GM12878 (cell line): ENCODE results near the gene TGM6. TPM values are rescaled to one million over a fixed set of nuclear protein-coding genes. Genes with fewer than 3 reads are reported as not detected.

Experiments
- ATAC-seq: fragments of 200-7000 bp; cut with Tn5 transposase; 3 replicates; pipeline ENCODE4 v1.9.1; 2020; ENCODE audit warnings: mild to moderate bottlenecking, moderate library complexity
- BruUV-seq: library from RNA; stranded (reverse); fragments of 400-500 nt; replicated peaks from 2 replicates; lab custom pipeline; 2021; lab: Mats Ljungman, UMichigan
- CTCF ChIA-PET: fragments of 300-600 bp; sonication (Branson Sonifier 250); formaldehyde crosslinking; extraction: SDS; loops from one replicate; lab custom pipeline; 2021; ENCODE audit warnings: inconsistent platforms; lab: Yijun Ruan, JAX
- POLR2A ChIA-PET: fragments of 350-600 bp; formaldehyde crosslinking; extraction: SDS; loops from one replicate; lab custom pipeline; 2021; ENCODE audit warnings: inconsistent platforms; lab: Charles Lee
- RAD21 ChIA-PET: fragments of 300-600 bp; sonication (Branson Sonifier 250); formaldehyde crosslinking; loops from one replicate; lab custom pipeline; 2023; ENCODE audit warnings: antibody characterized with exemption; ENCODE audit not compliant: unreplicated experiment; lab: Charles Lee
- SMC1A ChIA-PET: fragments of 300-600 bp; sonication (Branson Sonifier 250); formaldehyde crosslinking; loops from one replicate; lab custom pipeline; 2023; ENCODE audit not compliant: unreplicated experiment, uncharacterized antibody; lab: Charles Lee
- DNase-seq: peaks from one replicate; pipeline ENCODE4 v3.0.0-alpha.2; 2011; ENCODE audit warnings: low read depth, low spot score
- FAIRE-seq: peaks from 3 replicates; lab custom pipeline; 2011; peaks lifted over from hg19 to GRCh38; lab: Jason Lieb, UNC
- H2AFZ ChIP-seq: 2 replicates; pipeline ENCODE4 v1.6.0; 2011; ENCODE audit warnings: low read depth, low read length, control low read depth; ENCODE audit not compliant: control insufficient read depth
- H3K27ac ChIP-seq: 2 replicates; pipeline ENCODE4 v1.5.1; 2011; ENCODE audit warnings: control low read depth; ENCODE audit not compliant: control insufficient read depth, insufficient read depth
- H3K27me3 ChIP-seq, 2 experiments: replicated peaks in 1 of 2; 2 replicates each; pipeline versions ENCODE4 v1.6.0 to v1.6.1; 2011; ENCODE audit warnings: low read length in 1 of 2; ENCODE audit not compliant: control insufficient read depth in 2 of 2, insufficient read depth in 2 of 2
- H3K36me3 ChIP-seq, 2 experiments: 2 replicates each; pipeline ENCODE4 v1.5.1; 2011; ENCODE audit warnings: low read length in 1 of 2; ENCODE audit not compliant: control insufficient read depth in 2 of 2, insufficient read depth in 2 of 2
- H3K4me1 ChIP-seq: 2 replicates; pipeline ENCODE4 v1.6.1; 2011; ENCODE audit warnings: mild to moderate bottlenecking, low read length, moderate library complexity, mixed read lengths; ENCODE audit not compliant: control insufficient read depth, insufficient read depth
- H3K4me2 ChIP-seq: 2 replicates; pipeline ENCODE4 v1.6.0; 2011; ENCODE audit warnings: control low read depth; ENCODE audit not compliant: control insufficient read depth, insufficient read depth
- H3K4me3 ChIP-seq: fragments of 200-600 bp; sonication (generic); 2 replicates; pipeline ENCODE4 v1.5.1; 2016
- H3K79me2 ChIP-seq: 2 replicates; pipeline ENCODE4 v1.6.0; 2011; ENCODE audit warnings: low read length; ENCODE audit not compliant: control insufficient read depth, insufficient read depth
- H3K9ac ChIP-seq: 2 replicates; pipeline ENCODE4 v1.8.0; 2011; ENCODE audit warnings: low read length, control low read depth, mixed read lengths; ENCODE audit not compliant: control insufficient read depth, insufficient read depth
- H3K9me3 ChIP-seq: replicated peaks from 3 replicates; pipeline ENCODE4 v1.5.1; 2011; ENCODE audit warnings: mild to moderate bottlenecking, low read length; ENCODE audit not compliant: control insufficient read depth, insufficient read depth
- H4K20me1 ChIP-seq: 2 replicates; pipeline ENCODE4 v1.6.0; 2011; ENCODE audit not compliant: control insufficient read depth, insufficient read depth
- BCL3 ChIP-seq: IDR thresholded peaks from 2 replicates; pipeline ENCODE4 v1.6.1; 2011; ENCODE audit warnings: borderline replicate concordance, low read depth, mild to moderate bottlenecking, moderate library complexity, low read length; ENCODE audit not compliant: insufficient read depth, poor library complexity, severe bottlenecking
- CHD4 ChIP-seq: fragments of 200-600 bp; sonication (generic); IDR thresholded peaks from 2 replicates; pipeline ENCODE4 v1.6.1; 2016; ENCODE audit warnings: mild to moderate bottlenecking
- CREM ChIP-seq: IDR thresholded peaks from 2 replicates; pipeline ENCODE4 v1.6.1; 2014; ENCODE audit warnings: antibody characterized with exemption, low read depth
- NR2F1 ChIP-seq: fragments of 450-650 bp; conservative IDR thresholded peaks from 2 replicates; pipeline ENCODE4 v1.6.1; 2017; ENCODE audit warnings: mild to moderate bottlenecking
- WGBS: methylation state at CpG from one replicate; pipeline ENCODE4 v1.1.6; 2016; ENCODE audit warnings: low lambda C conversion rate; ENCODE audit not compliant: insufficient replicate concordance, insufficient coverage; ENCODE audit errors: missing lambda C conversion rate; 5-methylcytosine and 5-hydroxymethylcytosine counted together
- in situ Hi-C: fragments of 300-500 bp; cut with MboI; formaldehyde crosslinking; loops from 9 replicates; pipeline ENCODE4 v1.14.3; 2018; ENCODE audit warnings: mixed read lengths
- intact Hi-C: fragments of 100-400 bp; cut with micrococcal nuclease; formaldehyde crosslinking; loops from one replicate; pipeline ENCODE4 v1.14.2; 2022; ENCODE audit not compliant: unreplicated experiment
- polyA plus RNA-seq, 11 experiments: library from polyadenylated mRNA; depleted of rRNA in 4 of 11; unstranded in 6 of 11; stranded (reverse) in 5 of 11; fragments of >200 nt; fragmentation: Nextera tagmentation in 4 of 11; fragmentation: Illumina TruSeq in 1 of 11; extraction: Ambion mirVana in 4 of 11; extraction: Trizol in 1 of 11; gene quantifications; 1 replicate in 1 of 11; 2 replicates in 10 of 11; pipeline versions ENCODE4 v1.2.1 to v1.2.3, GENCODE V29; 2011 to 2016; ENCODE audit warnings: inconsistent platforms in 2 of 11, missing spikeins in 2 of 11, low read depth in 1 of 11
- total RNA-seq, 4 experiments: library from RNA; depleted of rRNA in 3 of 4; stranded (reverse); fragments of >200 nt in 3 of 4; fragmentation: Illumina TruSeq in 1 of 4; extraction: Trizol in 1 of 4; gene quantifications; 2 replicates each; pipeline versions ENCODE4 v1.2.1 to v1.2.3, GENCODE V29; 2013 to 2021
- TF ChIP-seq, protein P1 (sequence below): fragments of 450-650 bp; IDR thresholded peaks from 2 replicates; pipeline ENCODE4 v1.6.1; 2017; ENCODE audit warnings: antibody characterized with exemption, mild to moderate bottlenecking, moderate library complexity
- TF ChIP-seq, protein P2 (sequence below): fragments of 450-650 bp; IDR thresholded peaks from 2 replicates; pipeline ENCODE4 v1.6.1; 2016; ENCODE audit warnings: mild to moderate bottlenecking
- TF ChIP-seq, protein P3 (sequence below): fragments of 450-650 bp; IDR thresholded peaks from 2 replicates; pipeline ENCODE4 v1.6.1; 2018; ENCODE audit warnings: mild to moderate bottlenecking, low read depth, moderate library complexity; ENCODE audit not compliant: partially characterized antibody

The TGM6 gene
- total and polyA plus RNA-seq, 10 of the 15 experiments (the other 5 are each of a cell fraction or from before 2014, with no cell fraction given): not detected

- FAIRE-seq: no peak
- ChIA-PET CTCF (interaction anchor here (0.7 kb wide), 1 partner anchor 156 kb away, joined by 3 read pairs; no protein-coding TSS in a partner anchor), RAD21 (no interaction called here), POLR2A (interaction anchor here (0.9 kb wide), 1 partner anchor 24 kb away, joined by 3 read pairs; no protein-coding TSS in a partner anchor)
- Histone ChIP-seq H3K79me2 (no peaks in the 10 kb centered on the region), H2AFZ (no peak overlapping the region), H3K9ac (no peak overlapping the region), H3K4me3 (no peak overlapping the region)
- no peak for TF ChIP-seq NR2F1
- no peak for TF ChIP-seq CREM
- TF ChIP-seq, protein P1, sequence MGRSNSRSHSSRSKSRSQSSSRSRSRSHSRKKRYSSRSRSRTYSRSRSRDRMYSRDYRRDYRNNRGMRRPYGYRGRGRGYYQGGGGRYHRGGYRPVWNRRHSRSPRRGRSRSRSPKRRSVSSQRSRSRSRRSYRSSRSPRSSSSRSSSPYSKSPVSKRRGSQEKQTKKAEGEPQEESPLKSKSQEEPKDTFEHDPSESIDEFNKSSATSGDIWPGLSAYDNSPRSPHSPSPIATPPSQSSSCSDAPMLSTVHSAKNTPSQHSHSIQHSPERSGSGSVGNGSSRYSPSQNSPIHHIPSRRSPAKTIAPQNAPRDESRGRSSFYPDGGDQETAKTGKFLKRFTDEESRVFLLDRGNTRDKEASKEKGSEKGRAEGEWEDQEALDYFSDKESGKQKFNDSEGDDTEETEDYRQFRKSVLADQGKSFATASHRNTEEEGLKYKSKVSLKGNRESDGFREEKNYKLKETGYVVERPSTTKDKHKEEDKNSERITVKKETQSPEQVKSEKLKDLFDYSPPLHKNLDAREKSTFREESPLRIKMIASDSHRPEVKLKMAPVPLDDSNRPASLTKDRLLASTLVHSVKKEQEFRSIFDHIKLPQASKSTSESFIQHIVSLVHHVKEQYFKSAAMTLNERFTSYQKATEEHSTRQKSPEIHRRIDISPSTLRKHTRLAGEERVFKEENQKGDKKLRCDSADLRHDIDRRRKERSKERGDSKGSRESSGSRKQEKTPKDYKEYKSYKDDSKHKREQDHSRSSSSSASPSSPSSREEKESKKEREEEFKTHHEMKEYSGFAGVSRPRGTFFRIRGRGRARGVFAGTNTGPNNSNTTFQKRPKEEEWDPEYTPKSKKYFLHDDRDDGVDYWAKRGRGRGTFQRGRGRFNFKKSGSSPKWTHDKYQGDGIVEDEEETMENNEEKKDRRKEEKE: no peak
- no peak for TF ChIP-seq CHD4
- TF ChIP-seq, protein P2, sequence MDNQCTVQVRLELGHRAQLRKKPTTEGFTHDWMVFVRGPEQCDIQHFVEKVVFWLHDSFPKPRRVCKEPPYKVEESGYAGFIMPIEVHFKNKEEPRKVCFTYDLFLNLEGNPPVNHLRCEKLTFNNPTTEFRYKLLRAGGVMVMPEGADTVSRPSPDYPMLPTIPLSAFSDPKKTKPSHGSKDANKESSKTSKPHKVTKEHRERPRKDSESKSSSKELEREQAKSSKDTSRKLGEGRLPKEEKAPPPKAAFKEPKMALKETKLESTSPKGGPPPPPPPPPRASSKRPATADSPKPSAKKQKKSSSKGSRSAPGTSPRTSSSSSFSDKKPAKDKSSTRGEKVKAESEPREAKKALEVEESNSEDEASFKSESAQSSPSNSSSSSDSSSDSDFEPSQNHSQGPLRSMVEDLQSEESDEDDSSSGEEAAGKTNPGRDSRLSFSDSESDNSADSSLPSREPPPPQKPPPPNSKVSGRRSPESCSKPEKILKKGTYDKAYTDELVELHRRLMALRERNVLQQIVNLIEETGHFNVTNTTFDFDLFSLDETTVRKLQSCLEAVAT: no peak
- TF ChIP-seq BCL3: no peak
- TF ChIP-seq, protein P3, sequence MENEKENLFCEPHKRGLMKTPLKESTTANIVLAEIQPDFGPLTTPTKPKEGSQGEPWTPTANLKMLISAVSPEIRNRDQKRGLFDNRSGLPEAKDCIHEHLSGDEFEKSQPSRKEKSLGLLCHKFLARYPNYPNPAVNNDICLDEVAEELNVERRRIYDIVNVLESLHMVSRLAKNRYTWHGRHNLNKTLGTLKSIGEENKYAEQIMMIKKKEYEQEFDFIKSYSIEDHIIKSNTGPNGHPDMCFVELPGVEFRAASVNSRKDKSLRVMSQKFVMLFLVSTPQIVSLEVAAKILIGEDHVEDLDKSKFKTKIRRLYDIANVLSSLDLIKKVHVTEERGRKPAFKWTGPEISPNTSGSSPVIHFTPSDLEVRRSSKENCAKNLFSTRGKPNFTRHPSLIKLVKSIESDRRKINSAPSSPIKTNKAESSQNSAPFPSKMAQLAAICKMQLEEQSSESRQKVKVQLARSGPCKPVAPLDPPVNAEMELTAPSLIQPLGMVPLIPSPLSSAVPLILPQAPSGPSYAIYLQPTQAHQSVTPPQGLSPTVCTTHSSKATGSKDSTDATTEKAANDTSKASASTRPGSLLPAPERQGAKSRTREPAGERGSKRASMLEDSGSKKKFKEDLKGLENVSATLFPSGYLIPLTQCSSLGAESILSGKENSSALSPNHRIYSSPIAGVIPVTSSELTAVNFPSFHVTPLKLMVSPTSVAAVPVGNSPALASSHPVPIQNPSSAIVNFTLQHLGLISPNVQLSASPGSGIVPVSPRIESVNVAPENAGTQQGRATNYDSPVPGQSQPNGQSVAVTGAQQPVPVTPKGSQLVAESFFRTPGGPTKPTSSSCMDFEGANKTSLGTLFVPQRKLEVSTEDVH: no peak
- TF ChIP-seq, all 136 proteins: peak for 0
- H4K20me1 ChIP-seq: no peaks in the 10 kb centered on the region
- WGBS: 5% methylated on average over 1 of the region's 1 CpG
- in situ Hi-C loops (no loop called here), intact Hi-C loops (no loop called here)
- no peak for DNase-seq
- H3K27ac ChIP-seq: no peak overlapping the region
- H3K4me1 ChIP-seq: no peaks in the 10 kb centered on the region
- no peak for ATAC-seq
- no peaks in the 10 kb centered on the region for H3K36me3 ChIP-seq
- peaks cover 1% of the 10 kb centered on the region; the same call in 1 of the 3 replicates for H3K9me3 ChIP-seq
- no peak overlapping the region for H3K4me2 ChIP-seq
- no peaks in the 10 kb centered on the region for H3K27me3 ChIP-seq
- SMC1A ChIA-PET: interaction anchor here (0.6 to 1.0 kb wide), 2 partner anchors 570 to 1031 kb away, joined by 3 read pairs; no protein-coding TSS in a partner anchor
- BruUV-seq: no TSS peak
Observed at GRCh38 chr20:2363587-2363986, 17.1 kb upstream of the TGM6 start.
